ENCODE results near the gene ZC3H8. TPM values are rescaled to one million over a fixed set of nuclear protein-coding genes. Genes with fewer than 3 reads are reported as not detected.

Gene ZC3H8
- 19.0 and 26.0 TPM in 2 replicates for total RNA-seq (2014; rRNA removed; shearing (Covaris generic))

DNA sequence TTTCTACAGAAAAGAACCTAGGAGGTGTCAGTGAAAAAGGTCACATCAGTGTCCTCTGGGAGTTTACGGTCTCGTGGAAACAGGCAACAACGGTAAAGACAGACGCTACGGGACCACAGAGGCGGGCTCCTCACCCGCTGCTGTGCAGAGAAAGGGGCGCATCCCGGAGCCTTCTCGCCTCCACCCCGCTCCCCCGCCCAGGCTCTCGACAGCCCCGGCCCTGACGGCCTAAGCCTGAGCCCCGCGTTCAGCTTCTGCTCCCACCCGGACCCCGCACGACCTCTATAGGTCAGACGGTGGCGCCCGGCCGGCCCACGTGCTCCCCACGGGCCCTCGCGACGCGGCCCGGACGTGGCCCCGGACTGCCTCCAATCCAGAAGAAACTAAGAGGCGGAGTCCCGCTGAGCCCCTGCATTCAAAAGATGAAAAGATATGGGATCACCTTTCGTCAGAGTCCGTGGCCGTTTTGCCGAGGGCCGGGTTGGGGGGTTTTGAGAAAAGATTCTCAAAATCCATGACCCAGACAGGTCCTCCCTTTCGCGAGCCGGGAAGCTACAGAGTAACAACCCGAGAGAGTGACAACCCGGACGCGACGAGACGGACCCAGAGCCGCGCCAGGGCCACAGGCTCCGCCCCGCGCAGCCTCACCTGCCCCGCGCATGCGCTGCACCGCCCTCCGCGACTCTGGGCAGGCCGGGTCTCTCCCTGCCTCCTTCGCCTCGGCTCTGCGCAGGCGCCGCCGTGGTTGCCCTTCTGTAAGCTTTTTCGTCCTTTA lies at the start of gene ZC3H8:
Gene ZC3H8 (minus strand): TSS at position 577 of the 775 bp plus-strand sequence. CDS start 61 bp downstream, at position 516.

DNA sequence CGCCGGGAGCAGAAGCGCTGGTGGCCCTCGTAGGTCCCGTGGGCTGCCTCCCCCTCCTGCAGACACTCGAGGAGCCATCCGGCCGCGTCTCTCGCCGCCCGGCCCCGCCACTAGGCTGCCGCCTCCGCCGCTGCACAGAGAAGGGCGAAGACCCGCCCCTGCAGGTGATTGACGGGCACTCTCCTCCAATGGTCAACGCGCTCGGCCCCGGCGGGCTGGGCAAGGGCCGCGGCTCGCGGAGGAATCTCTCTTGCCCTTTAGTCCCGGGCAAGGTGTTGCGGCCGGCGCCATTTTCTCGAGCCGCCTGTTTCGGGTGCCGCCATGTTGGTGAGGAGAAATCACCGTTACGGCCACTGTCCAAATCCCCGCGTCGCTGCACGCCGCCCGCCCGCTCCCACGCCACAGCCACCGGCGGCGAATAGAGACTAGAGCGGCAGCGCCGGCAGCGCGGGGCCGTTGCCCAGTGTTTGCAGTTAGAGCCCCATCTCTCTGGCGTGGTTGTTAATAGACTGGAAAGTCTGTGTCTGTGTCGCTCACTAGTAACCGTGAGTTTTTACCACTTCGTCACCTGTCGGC lies 20.6 kb upstream of the ZC3H8 start, which contains the start of gene ZC3H6:
Gene ZC3H6 (plus strand): TSS at position 287 of the 576 bp plus-strand sequence. CDS start 398 bp downstream, outside the sequence.

Other genes starting within 250 kb of the ZC3H8 start
- gene TMEM87B, start 199.8 kb downstream of the ZC3H8 start, total RNA-seq (2014; rRNA removed; shearing (Covaris generic)) = 2.8 and 3.6 TPM in 2 replicates
- gene FBLN7, start 116.7 kb downstream of the ZC3H8 start, total RNA-seq (2014; rRNA removed; shearing (Covaris generic)) = 0.11 and 0.21 TPM in 2 replicates
- 1.4 and 1.5 TPM in 2 replicates for gene ZC3H6, start 20.6 kb upstream of the ZC3H8 start, total RNA-seq (2014; rRNA removed; shearing (Covaris generic))
- 5.0 and 6.9 TPM in 2 replicates for gene RGPD8, start 178.6 kb upstream of the ZC3H8 start, total RNA-seq (2014; rRNA removed; shearing (Covaris generic))
- gene TTL, start 227.1 kb upstream of the ZC3H8 start, total RNA-seq (2014; rRNA removed; shearing (Covaris generic)) = 23.3 and 30.4 TPM in 2 replicates

Data from A375 (cell line).